Measurements from ENCODE around the gene PHKG2.

The PHKG2 gene

DNA sequence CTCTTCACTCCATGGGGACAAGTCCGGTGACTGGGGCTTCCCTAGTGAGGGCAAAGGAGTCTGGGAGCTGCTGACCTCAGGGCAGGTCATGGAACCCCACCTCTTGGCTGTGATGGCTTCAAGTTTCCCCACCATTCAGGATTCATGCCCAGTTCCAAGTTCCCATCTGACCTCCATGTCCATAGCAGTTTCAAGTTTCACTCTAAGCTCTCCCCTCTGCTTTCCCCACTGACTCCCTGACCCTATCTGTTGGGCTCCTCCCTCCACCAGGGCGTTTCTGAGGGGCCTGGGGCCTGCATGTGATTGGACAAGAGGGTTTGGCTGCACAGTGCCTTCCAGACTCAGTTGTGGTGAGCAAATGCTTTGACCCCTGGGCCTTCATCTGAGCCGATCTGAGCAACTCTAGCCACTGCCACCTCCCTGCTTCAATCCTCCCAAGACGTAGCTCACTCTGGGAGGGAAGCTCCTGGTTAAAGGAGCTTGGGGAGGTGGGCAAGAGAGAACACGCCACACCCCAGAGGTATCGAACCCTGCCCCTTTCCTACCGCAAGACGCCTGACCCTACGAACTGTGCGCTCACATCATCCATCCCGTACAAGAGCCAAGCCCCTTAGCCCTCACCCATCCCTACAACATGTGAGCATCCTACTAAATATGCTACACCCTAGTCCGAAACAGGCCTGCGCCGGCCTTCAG lies 30.5 kb downstream of the PHKG2 start:
- H3K4me3 ChIP-seq (ENCODE audit: low read depth, low read length), result no peak overlapping the region
- H3K9me3 ChIP-seq (ENCODE audit: control insufficient read depth, insufficient read depth, low read depth, low read length), result no peaks in the 10 kb centered on the region
- no peaks in the 10 kb centered on the region for H3K27me3 ChIP-seq (ENCODE audit: control insufficient read depth, insufficient read depth, low read length)
- peaks cover 14% of the 10 kb centered on the region for H3K4me1 ChIP-seq (ENCODE audit: control insufficient read depth, insufficient read depth, low read length)
- no peak overlapping the region for H3K9ac ChIP-seq (ENCODE audit: low read length)
- peaks cover 31% of the 10 kb centered on the region for H3K36me3 ChIP-seq (ENCODE audit: control insufficient read depth, insufficient read depth, low read length)
- H3K27ac ChIP-seq (ENCODE audit: low read depth, low read length), result no peak overlapping the region

DNA sequence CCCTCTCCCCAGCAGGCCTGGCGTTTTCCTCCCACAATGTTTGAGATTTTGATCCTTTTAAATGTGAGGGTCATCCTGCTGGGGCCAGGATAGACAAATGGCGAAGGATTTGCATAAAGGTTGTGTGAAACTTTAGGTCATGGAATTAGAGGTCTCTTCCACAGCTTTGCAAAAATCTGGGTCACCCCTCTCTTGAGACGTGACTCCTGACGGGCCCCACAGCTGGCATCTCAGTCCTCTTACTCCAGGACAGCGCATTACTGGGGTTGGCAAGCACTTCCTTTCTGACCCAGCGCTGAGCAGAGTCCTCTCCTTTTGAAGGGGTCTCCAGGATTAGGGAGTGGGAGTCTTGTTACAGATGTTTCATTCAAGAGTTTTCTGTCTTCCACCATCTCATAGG lies 31.4 kb downstream of the PHKG2 start:
- H3K27me3 ChIP-seq (ENCODE audit: control insufficient read depth, insufficient read depth, low read length), result no peaks in the 10 kb centered on the region
- no peak overlapping the region for H3K9ac ChIP-seq (ENCODE audit: low read length)
- H3K4me1 ChIP-seq (ENCODE audit: control insufficient read depth, insufficient read depth, low read length), result peaks cover 14% of the 10 kb centered on the region
- no peak overlapping the region for H3K4me3 ChIP-seq (ENCODE audit: low read depth, low read length)
- H3K27ac ChIP-seq (ENCODE audit: low read depth, low read length), result no peak overlapping the region
- no peaks in the 10 kb centered on the region for H3K9me3 ChIP-seq (ENCODE audit: control insufficient read depth, insufficient read depth, low read depth, low read length)
- peaks cover 24% of the 10 kb centered on the region for H3K36me3 ChIP-seq (ENCODE audit: control insufficient read depth, insufficient read depth, low read length)

DNA sequence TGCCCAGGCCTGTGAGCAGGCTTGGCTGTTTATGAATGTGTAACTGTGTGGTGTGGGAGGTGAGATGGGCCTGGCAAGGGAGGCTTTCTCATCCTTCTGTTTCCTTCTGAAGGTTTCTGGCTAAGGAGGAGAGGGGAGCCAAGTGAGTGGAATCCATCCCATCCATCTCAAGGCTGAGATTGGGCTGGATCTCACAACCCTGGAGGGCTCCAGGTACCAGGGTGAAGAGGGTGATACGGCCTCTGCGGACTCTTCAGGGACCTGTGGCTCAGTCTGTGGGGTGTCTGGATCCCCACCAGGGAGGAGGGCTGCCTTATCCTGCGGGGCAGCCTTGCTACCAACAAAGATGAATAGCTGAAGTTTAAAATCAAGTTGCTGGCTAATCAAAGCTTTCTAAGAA lies 31.8 kb downstream of the PHKG2 start:
- Histone ChIP-seq H3K36me3 (ENCODE audit: control insufficient read depth, insufficient read depth, low read length) (peaks cover 23% of the 10 kb centered on the region), H3K9ac (ENCODE audit: low read length) (no peak overlapping the region), H3K27ac (ENCODE audit: low read depth, low read length) (no peak overlapping the region), H3K9me3 (ENCODE audit: control insufficient read depth, insufficient read depth, low read depth, low read length) (no peaks in the 10 kb centered on the region), H3K4me1 (ENCODE audit: control insufficient read depth, insufficient read depth, low read length) (peaks cover 14% of the 10 kb centered on the region), H3K27me3 (ENCODE audit: control insufficient read depth, insufficient read depth, low read length) (no peaks in the 10 kb centered on the region), H3K4me3 (ENCODE audit: low read depth, low read length) (no peak overlapping the region)

DNA sequence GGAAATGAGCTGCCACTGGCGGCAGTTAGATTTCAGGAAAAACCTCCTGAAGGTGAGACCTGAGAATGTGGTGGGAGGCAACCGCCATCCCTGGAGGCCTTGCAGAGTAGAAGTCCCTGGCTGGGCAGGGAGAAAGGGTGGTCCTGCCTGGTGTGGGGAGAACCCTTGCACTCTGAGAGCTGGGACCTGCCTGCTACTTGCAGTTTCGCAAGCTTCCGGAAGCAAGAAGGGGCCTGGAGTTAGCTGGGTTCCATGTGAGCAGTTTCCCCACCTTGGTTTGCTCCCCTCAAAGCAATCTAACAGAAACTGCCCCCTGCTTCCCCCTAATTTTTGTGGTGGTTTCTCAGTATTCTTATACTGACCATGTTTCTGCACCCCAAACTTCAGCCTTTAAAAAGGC lies 32.3 kb downstream of the PHKG2 start:
- no peak overlapping the region for H3K9ac ChIP-seq (ENCODE audit: low read length)
- H3K36me3 ChIP-seq (ENCODE audit: control insufficient read depth, insufficient read depth, low read length), result peaks cover 23% of the 10 kb centered on the region
- H3K4me3 ChIP-seq (ENCODE audit: low read depth, low read length), result no peak overlapping the region
- H3K27me3 ChIP-seq (ENCODE audit: control insufficient read depth, insufficient read depth, low read length), result no peaks in the 10 kb centered on the region
- no peak overlapping the region for H3K27ac ChIP-seq (ENCODE audit: low read depth, low read length)
- peaks cover 14% of the 10 kb centered on the region for H3K4me1 ChIP-seq (ENCODE audit: control insufficient read depth, insufficient read depth, low read length)
- H3K9me3 ChIP-seq (ENCODE audit: control insufficient read depth, insufficient read depth, low read depth, low read length), result no peaks in the 10 kb centered on the region

DNA sequence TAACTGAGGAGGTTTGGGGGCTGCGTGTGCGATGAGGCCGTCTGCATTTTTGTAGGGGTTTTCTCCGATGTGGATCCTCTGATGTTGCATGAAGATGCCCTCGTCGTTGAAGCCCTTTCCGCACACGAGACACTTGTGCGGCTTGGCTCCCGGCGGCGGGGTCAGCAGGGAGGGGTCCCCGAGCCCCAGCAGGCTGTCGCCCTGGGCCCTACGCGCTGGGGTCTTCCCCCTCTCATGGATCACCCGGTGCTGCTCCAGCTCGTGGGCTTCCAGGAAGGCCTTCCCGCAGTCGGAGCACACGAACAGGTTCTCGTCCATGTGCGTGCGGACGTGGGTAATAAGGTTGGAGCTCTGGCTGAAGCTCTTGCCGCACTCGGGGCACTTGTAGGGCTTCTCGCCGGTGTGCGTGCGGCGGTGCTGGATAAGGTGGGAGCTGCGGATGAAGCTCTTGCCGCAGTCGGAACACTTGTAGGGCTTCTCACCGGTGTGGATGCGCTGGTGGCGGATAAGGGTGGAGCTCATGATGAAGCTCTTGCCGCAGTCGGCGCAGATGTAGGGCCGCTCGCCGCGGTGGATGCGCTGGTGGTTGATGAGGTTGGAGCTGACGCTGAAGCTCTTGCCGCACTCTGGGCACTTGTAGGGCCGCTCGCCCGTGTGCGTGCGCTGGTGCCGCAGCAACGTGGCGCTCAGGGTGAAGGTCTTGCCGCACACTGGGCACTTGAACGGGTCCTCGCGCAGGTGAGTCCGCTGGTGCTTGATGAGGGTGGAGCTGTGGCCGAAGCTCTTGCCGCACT lies 34.5 kb downstream of the PHKG2 start:
- H3K27me3 ChIP-seq (ENCODE audit: control insufficient read depth, insufficient read depth, low read length), result no peaks in the 10 kb centered on the region
- H3K4me1 ChIP-seq (ENCODE audit: control insufficient read depth, insufficient read depth, low read length), result peaks cover 11% of the 10 kb centered on the region
- H3K9ac ChIP-seq (ENCODE audit: low read length), result no peak overlapping the region
- H3K27ac ChIP-seq (ENCODE audit: low read depth, low read length), result no peak overlapping the region
- H3K36me3 ChIP-seq (ENCODE audit: control insufficient read depth, insufficient read depth, low read length), result peaks cover 23% of the 10 kb centered on the region
- H3K9me3 ChIP-seq (ENCODE audit: control insufficient read depth, insufficient read depth, low read depth, low read length), result no peaks in the 10 kb centered on the region
- no peak overlapping the region for H3K4me3 ChIP-seq (ENCODE audit: low read depth, low read length)

DNA sequence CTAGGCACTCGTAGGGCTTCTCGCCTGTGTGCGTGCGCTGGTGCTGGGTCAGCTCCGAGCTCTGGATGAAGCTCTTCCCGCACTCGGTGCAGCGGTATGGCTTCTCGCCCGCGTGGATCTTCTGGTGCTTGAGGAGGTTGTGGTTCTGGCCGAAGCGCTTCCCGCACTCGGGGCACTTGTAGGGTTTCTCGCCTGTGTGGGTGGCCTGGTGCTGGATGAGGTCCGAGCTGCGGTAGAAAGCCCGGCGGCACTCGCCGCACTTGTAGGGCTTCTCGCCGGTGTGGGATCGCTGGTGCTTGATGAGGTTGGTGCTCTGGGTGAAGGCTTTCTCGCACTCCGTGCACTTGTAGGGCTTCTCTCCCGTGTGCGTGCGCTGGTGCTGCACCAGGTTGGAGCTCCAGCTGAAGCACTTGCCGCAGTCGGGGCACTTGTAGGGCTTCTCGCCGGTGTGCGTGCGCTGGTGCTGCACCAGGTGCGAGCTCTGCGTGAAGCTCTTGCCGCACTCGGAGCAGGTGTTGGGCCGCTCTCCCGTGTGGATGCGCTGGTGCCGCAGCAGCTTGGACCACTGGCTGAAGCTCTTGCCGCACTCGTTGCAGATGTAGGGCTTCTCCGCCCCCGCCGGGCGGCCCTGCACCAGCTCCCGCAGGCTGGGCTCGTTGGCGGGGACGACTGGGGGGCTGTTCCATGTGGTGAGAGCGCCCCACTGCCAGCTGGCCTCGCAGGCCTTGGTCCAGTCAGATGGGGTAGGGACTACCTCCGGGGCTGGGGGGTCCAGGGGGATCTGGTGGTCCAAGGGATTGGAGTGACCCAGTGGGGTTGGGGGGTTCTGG lies 35.3 kb downstream of the PHKG2 start:
- Histone ChIP-seq H3K9ac (ENCODE audit: low read length) (no peak overlapping the region), H3K4me3 (ENCODE audit: low read depth, low read length) (no peak overlapping the region), H3K27me3 (ENCODE audit: control insufficient read depth, insufficient read depth, low read length) (no peaks in the 10 kb centered on the region), H3K4me1 (ENCODE audit: control insufficient read depth, insufficient read depth, low read length) (peaks cover 12% of the 10 kb centered on the region), H3K9me3 (ENCODE audit: control insufficient read depth, insufficient read depth, low read depth, low read length) (no peaks in the 10 kb centered on the region), H3K27ac (ENCODE audit: low read depth, low read length) (no peak overlapping the region), H3K36me3 (ENCODE audit: control insufficient read depth, insufficient read depth, low read length) (peaks cover 23% of the 10 kb centered on the region)

DNA sequence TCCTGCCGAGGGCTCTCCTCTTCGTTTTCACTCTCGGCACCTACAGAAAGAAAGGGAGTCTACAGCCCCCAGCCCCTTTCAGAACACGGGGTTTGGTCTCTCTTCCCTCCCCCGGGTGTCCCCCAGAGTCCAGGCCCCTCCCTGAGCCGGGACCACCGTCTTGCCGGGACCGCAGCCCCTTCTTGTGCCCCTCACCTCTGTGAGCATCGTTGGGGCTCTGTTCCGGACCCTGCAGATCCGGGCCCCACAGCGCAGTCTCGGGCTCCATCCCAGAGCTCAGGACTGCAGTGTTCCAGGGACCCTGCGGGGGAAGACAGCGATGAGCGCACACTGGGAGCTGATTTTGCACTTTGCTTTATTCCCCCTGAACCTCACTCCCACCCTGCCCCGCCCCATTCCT lies 36.0 kb downstream of the PHKG2 start:
- no peaks in the 10 kb centered on the region for H3K27me3 ChIP-seq (ENCODE audit: control insufficient read depth, insufficient read depth, low read length)
- H3K27ac ChIP-seq (ENCODE audit: low read depth, low read length), result no peak overlapping the region
- H3K4me3 ChIP-seq (ENCODE audit: low read depth, low read length), result no peak overlapping the region
- H3K9ac ChIP-seq (ENCODE audit: low read length), result no peak overlapping the region
- peaks cover 6% of the 10 kb centered on the region; the same call in 1 of the 2 replicates for H3K4me1 ChIP-seq (ENCODE audit: control insufficient read depth, insufficient read depth, low read length)
- H3K9me3 ChIP-seq (ENCODE audit: control insufficient read depth, insufficient read depth, low read depth, low read length), result no peaks in the 10 kb centered on the region
- peaks cover 23% of the 10 kb centered on the region for H3K36me3 ChIP-seq (ENCODE audit: control insufficient read depth, insufficient read depth, low read length)

DNA sequence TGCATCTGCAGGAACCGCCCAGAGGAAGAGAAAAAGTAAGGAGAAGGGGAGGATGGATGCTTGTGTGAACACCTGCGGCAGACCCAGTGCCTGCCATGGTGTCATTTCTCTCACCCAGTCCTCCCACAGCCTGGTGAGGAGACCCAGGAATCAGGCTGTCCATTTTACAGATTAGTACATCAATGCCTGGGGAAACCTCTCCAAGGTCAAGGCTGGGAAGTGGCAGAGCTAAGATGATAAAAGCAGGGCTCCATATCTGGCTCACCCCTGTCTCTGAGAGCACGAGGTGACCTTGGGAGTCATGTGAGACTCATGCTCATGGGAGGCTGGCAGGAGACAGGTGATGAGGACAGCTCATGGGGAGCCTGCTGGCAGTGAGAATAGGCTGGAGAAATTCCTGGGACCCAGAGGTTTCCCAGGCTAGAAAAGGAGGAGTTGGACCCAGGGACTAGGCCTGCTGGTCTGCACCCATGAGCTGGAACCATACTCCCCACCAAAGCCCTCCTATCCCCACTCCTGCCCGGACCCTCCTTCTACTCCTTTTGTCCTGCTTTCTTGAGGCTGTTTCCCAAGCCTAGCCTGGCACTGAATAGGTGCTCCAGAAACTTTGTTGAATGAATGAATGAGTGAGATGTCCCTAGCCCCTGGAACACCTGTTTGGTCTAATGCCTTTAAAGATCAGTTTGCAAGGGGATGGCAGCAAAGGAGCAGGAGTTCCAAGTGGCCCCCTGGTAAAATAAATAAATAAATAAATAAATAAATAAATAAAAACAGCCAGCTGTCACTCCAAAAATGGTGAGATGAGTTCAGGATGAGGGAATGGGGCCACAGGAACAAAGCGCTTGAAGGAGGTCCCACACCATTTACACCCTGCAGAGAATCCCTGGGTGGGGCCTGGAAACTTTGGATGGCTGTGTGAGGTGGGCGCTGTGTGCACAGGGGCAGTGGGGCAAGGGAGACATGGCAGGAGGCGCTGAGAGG lies 37.2 kb downstream of the PHKG2 start:
- Histone ChIP-seq H3K4me3 (ENCODE audit: low read depth, low read length) (peak overlapping the region; percentile 70), H3K36me3 (ENCODE audit: control insufficient read depth, insufficient read depth, low read length) (peaks cover 23% of the 10 kb centered on the region), H3K4me1 (ENCODE audit: control insufficient read depth, insufficient read depth, low read length) (peaks cover 6% of the 10 kb centered on the region; the same call in 1 of the 2 replicates), H3K27ac (ENCODE audit: low read depth, low read length) (no peak overlapping the region), H3K27me3 (ENCODE audit: control insufficient read depth, insufficient read depth, low read length) (no peaks in the 10 kb centered on the region), H3K9ac (ENCODE audit: low read length) (peak overlapping the region; percentile 67), H3K9me3 (ENCODE audit: control insufficient read depth, insufficient read depth, low read depth, low read length) (no peaks in the 10 kb centered on the region)

DNA sequence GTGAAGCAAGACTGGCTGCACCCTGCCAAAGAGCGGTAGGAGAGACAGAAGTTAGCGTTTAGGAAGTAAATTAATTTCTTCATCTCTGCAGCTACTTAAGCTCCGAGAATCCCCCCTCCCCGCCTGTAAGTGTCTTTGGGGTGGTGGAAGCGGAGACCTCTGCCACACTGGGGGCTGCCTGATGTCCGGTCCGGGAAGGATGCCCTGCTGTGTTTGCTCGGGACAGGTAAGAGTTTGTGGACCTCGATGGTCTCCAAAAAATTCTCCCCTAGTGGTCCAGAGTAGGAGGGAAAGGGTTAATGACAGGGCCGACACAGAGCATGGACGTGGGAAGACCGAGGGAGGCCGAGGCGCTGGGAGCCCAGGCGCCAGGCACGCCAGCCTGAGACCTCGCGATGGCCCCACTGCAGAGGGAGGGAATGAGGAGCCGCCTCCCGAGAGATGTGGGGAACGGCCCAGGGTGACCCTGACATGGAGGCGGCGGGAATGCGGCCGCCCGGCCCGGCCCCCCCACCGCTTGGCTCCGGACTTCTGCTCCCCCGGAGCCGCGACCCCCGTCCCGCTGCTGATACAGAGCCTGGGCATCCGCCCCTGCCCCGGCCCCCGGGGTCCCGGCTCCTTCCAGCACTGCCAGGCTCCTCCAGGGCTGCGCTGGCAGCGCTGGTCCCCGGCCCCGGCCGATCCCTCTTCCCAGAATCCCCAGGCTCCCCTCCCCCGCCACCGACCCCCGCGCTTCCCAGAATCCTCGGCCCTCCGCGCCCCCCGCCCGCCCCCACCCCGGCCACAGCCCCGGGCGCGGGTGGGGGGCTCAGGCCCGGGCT lies 38.1 kb downstream of the PHKG2 start:
- Histone ChIP-seq H3K27ac (ENCODE audit: low read depth, low read length) (peak overlapping the region; percentile 93), H3K4me1 (ENCODE audit: control insufficient read depth, insufficient read depth, low read length) (peaks cover 6% of the 10 kb centered on the region; the same call in 1 of the 2 replicates), H3K9ac (ENCODE audit: low read length) (peak overlapping the region; percentile 98), H3K4me3 (ENCODE audit: low read depth, low read length) (peak overlapping the region; percentile 92), H3K9me3 (ENCODE audit: control insufficient read depth, insufficient read depth, low read depth, low read length) (no peaks in the 10 kb centered on the region), H3K36me3 (ENCODE audit: control insufficient read depth, insufficient read depth, low read length) (peaks cover 23% of the 10 kb centered on the region), H3K27me3 (ENCODE audit: control insufficient read depth, insufficient read depth, low read length) (no peaks in the 10 kb centered on the region)

Data from HUES6 (cell line).